Astrocyte (in vitro differentiated cells and primary cell): ENCODE data around the gene APOBEC3H.

Experiments
- EZH2 ChIP-seq: IDR thresholded peaks from 2 replicates; pipeline ENCODE4 v1.6.1; 2012; ENCODE audit warnings: mild to moderate bottlenecking, low read length, inconsistent platforms; ENCODE audit not compliant: insufficient read depth
- TF ChIP-seq, protein P1 (sequence below): IDR thresholded peaks from 2 replicates; pipeline ENCODE4 v1.5.1; 2011; ENCODE audit warnings: low read depth, mild to moderate bottlenecking, inconsistent platforms, low read length, moderate library complexity; ENCODE audit not compliant: insufficient read depth

GRCh38 chr22:39123751-39124581 is 26.9 kb downstream of the APOBEC3H start:
- no peak for TF ChIP-seq EZH2
- TF ChIP-seq, protein P1, sequence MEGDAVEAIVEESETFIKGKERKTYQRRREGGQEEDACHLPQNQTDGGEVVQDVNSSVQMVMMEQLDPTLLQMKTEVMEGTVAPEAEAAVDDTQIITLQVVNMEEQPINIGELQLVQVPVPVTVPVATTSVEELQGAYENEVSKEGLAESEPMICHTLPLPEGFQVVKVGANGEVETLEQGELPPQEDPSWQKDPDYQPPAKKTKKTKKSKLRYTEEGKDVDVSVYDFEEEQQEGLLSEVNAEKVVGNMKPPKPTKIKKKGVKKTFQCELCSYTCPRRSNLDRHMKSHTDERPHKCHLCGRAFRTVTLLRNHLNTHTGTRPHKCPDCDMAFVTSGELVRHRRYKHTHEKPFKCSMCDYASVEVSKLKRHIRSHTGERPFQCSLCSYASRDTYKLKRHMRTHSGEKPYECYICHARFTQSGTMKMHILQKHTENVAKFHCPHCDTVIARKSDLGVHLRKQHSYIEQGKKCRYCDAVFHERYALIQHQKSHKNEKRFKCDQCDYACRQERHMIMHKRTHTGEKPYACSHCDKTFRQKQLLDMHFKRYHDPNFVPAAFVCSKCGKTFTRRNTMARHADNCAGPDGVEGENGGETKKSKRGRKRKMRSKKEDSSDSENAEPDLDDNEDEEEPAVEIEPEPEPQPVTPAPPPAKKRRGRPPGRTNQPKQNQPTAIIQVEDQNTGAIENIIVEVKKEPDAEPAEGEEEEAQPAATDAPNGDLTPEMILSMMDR, result no peak
